ENCODE measurements around the gene SEPTIN6. TPM values are rescaled to one million over a fixed set of nuclear protein-coding genes. Genes with fewer than 3 reads are reported as not detected.

Gene SEPTIN6
- total RNA-seq, result 100 to 1,000 TPM; 171 to 204 TPM

DNA sequence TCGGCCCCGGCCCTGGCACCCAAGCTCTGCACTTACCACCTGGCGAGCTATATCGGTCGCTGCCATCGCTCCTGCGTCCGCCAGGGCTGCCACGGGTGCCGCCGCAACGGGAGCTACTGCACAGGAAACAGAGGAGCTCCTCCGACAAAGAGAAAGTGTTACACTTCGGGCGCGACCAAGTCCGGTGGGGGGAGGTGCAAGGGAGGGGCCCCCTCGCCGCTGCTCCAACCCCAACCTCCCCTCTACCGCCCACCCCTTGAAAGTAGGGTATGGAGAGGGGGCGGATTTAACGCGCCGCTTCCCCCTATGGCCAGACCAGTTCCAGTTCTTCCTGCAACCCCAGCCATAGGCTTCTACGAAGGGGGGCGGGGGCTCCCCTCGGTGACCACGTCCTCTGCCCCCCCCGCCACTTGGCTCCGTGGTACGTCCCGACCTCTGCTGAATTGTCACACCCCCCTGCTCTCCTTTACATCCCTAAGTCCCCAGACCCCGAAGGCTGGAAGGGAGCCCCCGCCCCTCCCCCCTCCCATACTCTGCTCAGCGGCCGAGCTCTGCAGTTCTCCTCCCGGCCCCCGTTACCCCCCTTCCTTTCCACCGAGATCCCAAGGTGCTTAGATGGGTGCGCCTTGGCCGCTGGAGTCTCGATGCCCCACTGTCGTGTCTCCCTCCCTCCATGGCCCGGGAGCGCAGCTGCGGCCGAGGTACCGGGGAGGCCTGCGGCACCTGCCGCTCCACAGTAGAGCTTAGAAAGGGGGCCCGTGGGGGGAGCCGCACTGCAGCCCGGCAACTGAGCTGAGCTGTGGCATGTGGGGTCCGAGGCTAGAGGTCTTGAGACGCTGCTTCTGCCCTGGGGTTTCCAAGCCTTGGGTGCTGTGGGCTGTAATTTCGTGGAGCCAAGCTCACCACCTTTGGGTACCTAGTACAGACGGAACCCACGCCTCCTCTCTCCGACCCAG is at the start of gene SEPTIN6:
SEPTIN6 (minus strand) TSS at position 129 of the 956 bp plus-strand sequence; CDS start at position 66, 63 bp downstream.
- H3K9me3 Mint-ChIP-seq, result no peaks in the 10 kb centered on the region
- H3K27ac Mint-ChIP-seq, result peak within 1 kb of the TSS; percentile 97

DNA sequence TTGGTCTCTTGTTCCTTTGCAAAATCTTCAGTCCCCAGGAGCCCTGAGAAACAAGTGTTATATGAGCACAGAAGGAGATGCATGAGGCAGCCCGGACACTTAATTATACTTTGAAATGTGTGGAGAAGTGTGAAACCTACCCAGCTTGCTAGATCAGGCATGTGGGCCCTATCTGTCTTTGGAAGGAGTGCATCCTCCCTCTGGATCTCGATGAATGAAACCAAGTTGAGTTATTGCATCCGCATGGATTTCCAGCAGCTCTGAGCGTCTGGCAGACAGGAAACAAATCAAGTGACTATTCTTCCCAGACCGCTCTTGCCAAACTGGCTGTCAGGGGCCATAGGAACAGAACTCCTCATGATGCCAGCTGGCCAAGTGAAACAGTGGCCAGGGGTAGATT is 45.8 kb upstream of the SEPTIN6 start:
- Mint-ChIP-seq H3K4me1 (no peaks in the 10 kb centered on the region), H3K36me3 (ENCODE audit: low read depth) (no peaks in the 10 kb centered on the region), H3K27me3 (no peaks in the 10 kb centered on the region), H3K4me3 (no peak overlapping the region), H3K27ac (no peak overlapping the region), H3K9me3 (no peaks in the 10 kb centered on the region)
- no peak for ATAC-seq (replicated peaks)

More for the DNA sequence above, at the start of gene SEPTIN6:
- Mint-ChIP-seq H3K36me3 (ENCODE audit: low read depth) (peaks cover 42% of the 10 kb centered on the region), H3K27me3 (no peaks in the 10 kb centered on the region), H3K4me3 (peak within 1 kb of the TSS; percentile 95), H3K4me1 (no peaks in the 10 kb centered on the region)
- peak; percentile 61 for ATAC-seq (replicated peaks)

DNA sequence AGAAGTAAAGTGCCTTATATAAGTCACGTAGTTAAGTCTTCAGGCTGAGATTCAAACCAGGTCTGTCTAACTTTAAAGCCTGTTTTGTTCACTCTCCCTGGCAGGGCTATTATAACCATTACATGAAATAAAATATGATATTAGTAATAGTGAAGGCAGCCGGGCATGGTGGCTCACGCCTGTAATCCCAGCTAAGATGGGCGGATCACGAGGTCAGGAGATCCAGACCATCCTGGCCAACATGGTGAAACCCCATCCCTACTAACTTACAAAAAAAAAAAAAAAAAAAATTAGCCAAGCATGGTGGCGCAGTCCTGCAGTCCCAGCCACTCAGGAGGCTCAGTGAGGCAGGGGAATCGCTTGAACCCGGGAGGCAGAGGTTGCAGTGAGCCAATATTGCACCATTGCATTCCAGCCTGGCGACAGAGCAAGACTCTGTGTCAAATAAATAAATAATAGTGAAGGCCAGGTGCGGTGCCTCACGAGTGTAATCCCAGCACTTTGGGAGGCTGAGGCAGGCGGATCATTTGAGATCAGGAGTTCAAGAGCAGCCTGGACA is 43.3 kb upstream of the SEPTIN6 start:
- H3K36me3 Mint-ChIP-seq (ENCODE audit: low read depth), result no peaks in the 10 kb centered on the region
- no peak overlapping the region for H3K27ac Mint-ChIP-seq
- no peaks in the 10 kb centered on the region for H3K4me1 Mint-ChIP-seq
- no peak for ATAC-seq (replicated peaks)
- H3K4me3 Mint-ChIP-seq, result no peak overlapping the region
- no peaks in the 10 kb centered on the region for H3K9me3 Mint-ChIP-seq
- no peaks in the 10 kb centered on the region for H3K27me3 Mint-ChIP-seq

DNA sequence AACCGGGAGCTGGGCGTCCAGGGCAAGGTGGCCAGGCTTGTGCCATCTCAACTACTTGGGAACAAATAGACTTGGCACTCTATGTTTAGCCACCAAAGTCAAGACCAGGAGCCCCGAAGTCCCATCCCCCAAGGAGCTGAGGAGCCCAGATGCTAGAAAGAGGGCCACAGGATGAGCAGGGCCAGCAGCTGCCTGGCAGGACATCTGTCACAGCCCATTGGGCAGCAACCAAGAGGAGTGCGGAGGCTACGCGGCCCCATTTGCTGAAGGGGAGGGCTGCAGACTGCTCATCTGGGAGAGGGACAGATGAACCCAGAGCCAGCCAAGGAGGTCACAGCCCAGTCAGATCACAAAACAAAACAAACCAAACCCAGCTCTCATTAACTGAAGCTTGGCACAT is 42.5 kb upstream of the SEPTIN6 start:
- Mint-ChIP-seq H3K9me3 (no peaks in the 10 kb centered on the region), H3K27ac (no peak overlapping the region), H3K4me1 (no peaks in the 10 kb centered on the region), H3K36me3 (ENCODE audit: low read depth) (no peaks in the 10 kb centered on the region), H3K4me3 (no peak overlapping the region), H3K27me3 (no peaks in the 10 kb centered on the region)
- ATAC-seq (replicated peaks), result no peak

DNA sequence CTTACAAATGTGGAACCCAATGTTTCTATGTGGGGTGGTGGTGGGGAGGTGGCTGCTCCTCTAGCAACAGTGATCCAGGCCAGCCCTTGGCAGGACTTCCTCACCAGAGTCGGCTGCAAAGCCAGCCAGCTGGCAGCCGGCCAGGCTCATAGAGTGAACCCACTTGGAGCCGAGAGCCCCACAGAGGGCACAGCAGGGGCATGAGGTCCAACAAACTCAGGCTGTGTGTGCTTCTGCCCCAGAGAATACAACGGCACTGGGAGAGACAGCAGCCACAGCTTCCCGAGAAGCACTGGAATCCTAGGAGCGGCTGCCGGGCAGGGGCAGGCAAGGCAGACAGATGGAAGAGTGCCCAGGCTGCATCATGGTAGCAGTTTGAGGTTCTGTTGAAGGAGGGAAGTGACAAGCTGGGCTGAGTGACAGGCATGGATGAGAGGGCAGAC is 42.0 kb upstream of the SEPTIN6 start:
- H3K27ac Mint-ChIP-seq, result no peak overlapping the region
- H3K4me1 Mint-ChIP-seq, result no peaks in the 10 kb centered on the region
- H3K27me3 Mint-ChIP-seq, result no peaks in the 10 kb centered on the region
- no peak for ATAC-seq (replicated peaks)
- no peak overlapping the region for H3K4me3 Mint-ChIP-seq
- no peaks in the 10 kb centered on the region for H3K36me3 Mint-ChIP-seq (ENCODE audit: low read depth)
- H3K9me3 Mint-ChIP-seq, result no peaks in the 10 kb centered on the region

DNA sequence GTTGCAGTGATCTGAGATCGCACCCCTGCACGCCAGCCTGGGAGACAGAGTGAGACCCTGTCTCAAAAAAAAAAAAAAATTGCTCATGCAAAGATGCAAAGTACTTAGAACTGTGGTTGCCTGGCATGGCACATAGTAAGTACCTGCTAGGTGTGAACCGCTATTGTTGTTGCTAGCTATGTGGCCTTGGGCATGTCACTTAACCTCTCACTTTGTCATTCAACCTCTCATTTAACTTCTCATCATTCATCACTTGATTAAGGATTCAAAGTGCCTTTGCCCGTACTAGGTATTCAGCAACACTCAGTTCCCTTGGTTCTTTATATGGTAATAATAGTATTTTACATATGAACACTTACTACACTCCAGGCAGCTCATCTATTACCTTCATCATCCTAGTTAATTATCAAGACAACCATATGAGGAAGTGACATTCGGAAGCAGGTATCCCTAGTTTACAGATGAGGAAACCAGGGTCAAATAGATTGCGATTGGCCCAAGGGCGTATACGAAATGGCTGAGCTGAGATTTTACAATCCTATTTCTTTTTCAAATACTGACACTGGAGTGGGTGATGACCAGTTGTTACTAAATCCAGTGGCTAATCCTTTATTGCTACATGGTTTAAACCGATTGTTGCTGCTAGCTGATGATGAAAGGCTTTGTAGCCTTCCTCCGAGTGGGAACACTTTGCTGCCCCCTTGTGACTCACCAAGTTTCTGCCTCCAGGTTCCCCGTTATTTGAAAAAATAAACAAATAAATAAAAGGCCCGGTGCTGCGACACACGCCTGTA is 36.6 kb upstream of the SEPTIN6 start:
- Mint-ChIP-seq H3K36me3 (ENCODE audit: low read depth) (no peaks in the 10 kb centered on the region), H3K27me3 (no peaks in the 10 kb centered on the region), H3K27ac (no peak overlapping the region), H3K4me1 (no peaks in the 10 kb centered on the region), H3K9me3 (no peaks in the 10 kb centered on the region), H3K4me3 (no peak overlapping the region)
- peak; percentile 34 for ATAC-seq (replicated peaks)

DNA sequence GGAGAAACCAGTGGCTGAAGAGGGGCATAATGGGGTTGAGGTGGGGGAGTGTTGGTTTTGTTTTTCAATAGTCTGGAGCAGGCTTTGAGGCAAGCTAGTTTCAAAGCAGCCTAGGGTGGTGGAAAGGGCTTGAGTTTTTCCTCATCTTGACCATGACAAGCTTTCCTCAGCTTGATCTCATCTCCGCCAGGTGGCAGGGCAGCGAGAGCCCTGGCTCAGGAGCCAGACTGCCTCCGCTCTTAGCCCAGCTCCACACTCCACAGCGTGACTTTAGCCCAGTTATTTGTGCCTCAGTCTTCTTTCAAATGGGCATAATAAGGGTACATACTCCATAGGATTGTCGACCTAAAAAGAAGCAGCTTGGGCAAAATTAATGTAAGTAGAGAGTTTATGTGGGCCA is 35.5 kb upstream of the SEPTIN6 start:
- Mint-ChIP-seq H3K9me3 (no peaks in the 10 kb centered on the region), H3K27me3 (no peaks in the 10 kb centered on the region), H3K27ac (no peak overlapping the region), H3K36me3 (ENCODE audit: low read depth) (no peaks in the 10 kb centered on the region), H3K4me3 (no peak overlapping the region), H3K4me1 (no peaks in the 10 kb centered on the region)
- no peak for ATAC-seq (replicated peaks)

DNA sequence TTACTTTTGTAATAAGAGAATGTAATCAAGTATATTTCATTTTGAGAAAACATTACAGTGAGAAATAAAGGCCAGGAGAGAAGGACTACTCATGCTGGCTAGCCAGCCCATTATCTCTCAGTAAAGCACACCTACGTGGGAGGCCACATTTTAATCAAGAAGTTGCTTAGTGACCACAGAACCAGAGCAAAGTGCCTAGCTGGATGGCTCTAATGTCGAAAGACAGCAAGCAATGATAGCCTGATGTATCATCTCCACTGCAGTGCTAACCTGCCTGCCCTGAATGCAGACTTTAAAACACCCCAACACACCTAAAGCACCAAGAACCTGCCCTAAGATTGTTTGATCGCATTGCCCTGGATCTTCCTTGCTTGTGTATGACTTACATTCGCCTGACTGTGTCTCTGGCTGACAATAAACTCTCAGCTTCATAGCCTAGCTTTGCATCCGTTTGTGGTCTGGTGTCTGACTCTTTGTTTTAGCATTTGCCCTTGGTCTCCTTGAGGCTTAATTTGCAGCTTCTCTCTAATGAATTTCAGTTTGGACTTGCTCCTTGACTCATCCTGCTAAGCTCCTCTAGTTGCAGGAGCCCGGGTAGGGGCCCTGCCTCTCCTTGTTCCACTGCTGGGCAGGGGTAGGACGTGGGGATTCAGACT is 34.1 kb upstream of the SEPTIN6 start:
- Mint-ChIP-seq H3K27me3 (no peaks in the 10 kb centered on the region), H3K9me3 (no peaks in the 10 kb centered on the region), H3K27ac (peak overlapping the region; percentile 77), H3K4me3 (peak overlapping the region; percentile 59), H3K36me3 (ENCODE audit: low read depth) (no peaks in the 10 kb centered on the region), H3K4me1 (no peaks in the 10 kb centered on the region)
- ATAC-seq (replicated peaks), result peak; percentile 83

DNA sequence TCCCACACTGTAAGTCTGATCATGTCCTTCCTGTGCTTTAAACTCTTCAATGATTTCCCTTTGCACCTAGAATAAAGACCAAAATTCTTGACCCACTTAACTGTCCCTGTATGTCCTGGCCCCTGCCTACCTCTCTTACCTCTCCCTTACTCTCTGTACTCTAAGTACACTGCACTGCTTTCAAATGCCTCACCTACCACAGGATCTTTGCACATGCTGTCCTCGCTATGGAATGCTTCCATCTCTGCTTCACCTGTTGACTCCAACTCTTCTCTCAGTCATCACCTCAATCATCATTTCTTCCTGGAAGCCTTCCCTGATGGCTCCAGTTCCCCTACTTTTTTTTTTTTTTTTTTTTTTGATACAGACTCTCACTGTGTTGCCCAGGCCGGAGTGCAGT is 29.0 kb upstream of the SEPTIN6 start:
- Mint-ChIP-seq H3K36me3 (ENCODE audit: low read depth) (no peaks in the 10 kb centered on the region), H3K4me3 (no peak overlapping the region), H3K9me3 (no peaks in the 10 kb centered on the region), H3K27me3 (no peaks in the 10 kb centered on the region), H3K27ac (no peak overlapping the region), H3K4me1 (no peaks in the 10 kb centered on the region)
- ATAC-seq (replicated peaks), result no peak

DNA sequence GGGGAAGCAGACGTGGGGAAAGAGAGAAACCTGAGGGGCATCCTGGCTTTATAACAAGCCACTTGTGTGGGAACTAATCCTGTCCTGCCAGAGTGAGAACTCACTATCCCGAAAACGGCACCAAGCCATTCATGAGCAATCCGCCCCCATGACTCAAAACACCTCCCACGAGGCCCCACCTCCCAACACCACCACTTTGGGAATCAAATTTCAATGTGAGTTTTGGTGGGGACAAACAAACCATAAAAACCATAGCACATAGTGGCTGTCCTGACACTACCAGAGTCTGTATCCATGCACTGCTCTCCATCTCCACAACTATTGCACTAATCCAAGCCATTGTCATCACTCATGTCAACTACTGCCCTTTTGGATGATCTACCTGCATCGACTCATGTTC is 28.5 kb upstream of the SEPTIN6 start:
- no peaks in the 10 kb centered on the region for H3K27me3 Mint-ChIP-seq
- no peak overlapping the region for H3K4me3 Mint-ChIP-seq
- ATAC-seq (replicated peaks), result no peak
- no peak overlapping the region for H3K27ac Mint-ChIP-seq
- no peaks in the 10 kb centered on the region for H3K36me3 Mint-ChIP-seq (ENCODE audit: low read depth)
- no peaks in the 10 kb centered on the region for H3K4me1 Mint-ChIP-seq
- no peaks in the 10 kb centered on the region for H3K9me3 Mint-ChIP-seq

DNA sequence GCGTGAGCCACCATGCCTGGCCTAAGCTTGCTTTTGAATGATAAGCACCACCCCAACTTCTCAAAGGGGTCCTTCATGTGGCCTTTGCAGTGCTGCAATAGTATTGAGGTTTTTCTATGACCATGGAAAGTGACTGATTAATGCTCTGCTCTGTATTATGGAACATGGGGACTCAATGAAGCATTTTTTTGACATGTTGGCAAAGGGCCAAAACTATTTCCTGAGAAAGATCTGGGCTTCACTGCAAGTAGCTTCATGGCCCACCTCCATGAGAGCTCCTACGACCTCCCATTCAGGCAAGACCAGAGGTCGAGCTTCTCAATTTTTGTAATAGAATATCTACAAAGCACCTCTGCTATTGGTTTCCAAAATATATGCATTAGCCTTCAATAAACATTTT is 16.7 kb upstream of the SEPTIN6 start:
- H3K4me3 Mint-ChIP-seq, result no peak overlapping the region
- H3K4me1 Mint-ChIP-seq, result no peaks in the 10 kb centered on the region
- H3K9me3 Mint-ChIP-seq, result no peaks in the 10 kb centered on the region
- no peak overlapping the region for H3K27ac Mint-ChIP-seq
- no peak for ATAC-seq (replicated peaks)
- no peaks in the 10 kb centered on the region for H3K36me3 Mint-ChIP-seq (ENCODE audit: low read depth)
- no peaks in the 10 kb centered on the region for H3K27me3 Mint-ChIP-seq

DNA sequence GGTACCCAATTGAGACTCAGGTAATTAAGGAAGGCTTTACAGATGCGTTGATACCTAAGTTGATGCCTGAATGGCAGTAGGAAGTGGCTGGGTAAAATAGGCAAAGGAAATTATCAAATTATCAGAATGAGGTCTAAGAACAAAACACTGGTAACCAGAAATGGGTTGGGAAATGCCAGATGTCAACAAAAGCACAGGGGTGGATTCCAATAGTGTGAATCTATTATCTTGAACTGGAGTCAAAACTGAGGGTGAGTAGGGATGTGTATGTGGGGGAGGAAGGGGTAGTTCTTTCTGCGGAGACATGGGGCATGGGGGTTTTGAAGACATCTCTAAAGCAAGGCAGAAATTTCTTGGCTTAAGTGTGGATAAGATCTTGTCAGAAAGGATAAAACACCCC is 16.0 kb upstream of the SEPTIN6 start:
- no peak overlapping the region for H3K27ac Mint-ChIP-seq
- H3K4me3 Mint-ChIP-seq, result no peak overlapping the region
- H3K9me3 Mint-ChIP-seq, result no peaks in the 10 kb centered on the region
- no peaks in the 10 kb centered on the region for H3K36me3 Mint-ChIP-seq (ENCODE audit: low read depth)
- no peak for ATAC-seq (replicated peaks)
- H3K27me3 Mint-ChIP-seq, result no peaks in the 10 kb centered on the region
- H3K4me1 Mint-ChIP-seq, result no peaks in the 10 kb centered on the region

DNA sequence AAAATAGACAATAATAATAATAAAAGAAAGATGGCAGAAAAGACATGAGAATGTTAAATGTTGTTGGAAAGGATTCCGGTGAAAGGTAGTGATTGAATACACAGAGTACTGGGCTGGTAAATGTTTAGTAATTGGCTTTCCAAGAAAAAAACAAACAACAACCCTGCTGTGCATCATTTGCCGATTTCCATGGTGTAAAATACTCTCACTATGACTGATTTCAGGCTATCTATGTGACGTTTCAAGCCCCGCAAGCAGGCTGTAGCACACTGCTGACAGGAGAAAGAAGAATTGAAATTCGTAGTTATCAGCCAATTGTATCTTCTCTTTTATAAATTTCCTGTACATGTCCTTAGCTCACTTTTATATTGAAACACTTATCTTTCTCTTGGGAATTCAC is 13.6 kb upstream of the SEPTIN6 start:
- peak; percentile 89 for ATAC-seq (replicated peaks)
- H3K4me1 Mint-ChIP-seq, result no peaks in the 10 kb centered on the region
- H3K36me3 Mint-ChIP-seq (ENCODE audit: low read depth), result no peaks in the 10 kb centered on the region
- H3K27me3 Mint-ChIP-seq, result no peaks in the 10 kb centered on the region
- H3K27ac Mint-ChIP-seq, result no peak overlapping the region
- H3K9me3 Mint-ChIP-seq, result no peaks in the 10 kb centered on the region
- no peak overlapping the region for H3K4me3 Mint-ChIP-seq

DNA sequence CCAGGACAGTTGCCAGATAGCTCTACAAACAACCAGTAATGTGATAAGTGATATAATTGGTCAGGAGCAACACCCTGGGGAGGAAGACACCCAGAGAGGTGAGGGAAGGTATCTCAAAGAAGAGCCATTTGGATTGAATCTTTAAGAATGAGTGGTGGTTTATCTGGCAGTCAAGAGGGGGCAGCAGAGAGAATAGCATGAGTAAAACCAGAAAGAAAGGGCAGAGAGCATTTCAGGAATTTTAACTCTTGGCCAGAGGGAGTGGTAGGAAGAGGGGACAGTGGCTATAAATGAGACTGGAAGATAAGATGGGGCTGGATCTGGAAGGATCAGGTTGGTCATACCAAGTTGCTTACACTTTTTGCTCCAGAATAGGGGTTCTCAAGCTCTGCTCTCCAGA is 5.9 kb upstream of the SEPTIN6 start:
- Mint-ChIP-seq H3K4me3 (no peak overlapping the region), H3K27ac (no peak overlapping the region), H3K4me1 (peaks cover 6% of the 10 kb centered on the region), H3K9me3 (no peaks in the 10 kb centered on the region), H3K27me3 (no peaks in the 10 kb centered on the region), H3K36me3 (ENCODE audit: low read depth) (no peaks in the 10 kb centered on the region)
- ATAC-seq (replicated peaks), result peak; percentile 56

Data from activated T-helper 17 cell treated with anti-CD3 and anti-CD28 coated beads, Interleukin-2, amount 50 U/mL, for 72 hours (primary cell).